Upper lobe of left lung (tissue), 4 donors: ENCODE data around the gene PAK5.

ENCODE experiments used
- CTCF ChIP-seq, 6 experiments: fragments of 450-650 bp in 4 of 6; fragments of 200-600 bp in 2 of 6; sonication (generic) in 2 of 6; IDR thresholded peaks; one replicate each; pipeline ENCODE4 v1.5.1; 2016 to 2019; ENCODE audit warnings: antibody characterized with exemption in 6 of 6
- POLR2A ChIP-seq, 4 donors: fragments of 450-650 bp; IDR thresholded peaks; one replicate each; pipeline ENCODE4 v1.5.1; 2016 to 2017; ENCODE audit warnings: antibody characterized with exemption in 4 of 4, mild to moderate bottlenecking in 2 of 4
- POLR2AphosphoS5 ChIP-seq, 2 donors: sonication (generic); formaldehyde crosslinking; IDR thresholded peaks; one replicate each; pipeline ENCODE4 v1.5.1; 2017; ENCODE audit warnings: antibody characterized with exemption in 2 of 2

- TF ChIP-seq CTCF (IDR thresholded peaks at IDR 0.05) (no peak), POLR2AphosphoS5 (IDR thresholded peaks at IDR 0.05) (no peak), POLR2A (IDR thresholded peaks at IDR 0.05) (no peak)
Observed at GRCh38 chr20:9632265-9632664, 206.6 kb downstream of the PAK5 start.
